ENCODE results near the gene CR1L.
"Not testable (repeated sequence)": the region's sequence is repeated elsewhere in the genome, so short reads cannot be mapped to it uniquely, and the experiment has no call there.

DNA sequence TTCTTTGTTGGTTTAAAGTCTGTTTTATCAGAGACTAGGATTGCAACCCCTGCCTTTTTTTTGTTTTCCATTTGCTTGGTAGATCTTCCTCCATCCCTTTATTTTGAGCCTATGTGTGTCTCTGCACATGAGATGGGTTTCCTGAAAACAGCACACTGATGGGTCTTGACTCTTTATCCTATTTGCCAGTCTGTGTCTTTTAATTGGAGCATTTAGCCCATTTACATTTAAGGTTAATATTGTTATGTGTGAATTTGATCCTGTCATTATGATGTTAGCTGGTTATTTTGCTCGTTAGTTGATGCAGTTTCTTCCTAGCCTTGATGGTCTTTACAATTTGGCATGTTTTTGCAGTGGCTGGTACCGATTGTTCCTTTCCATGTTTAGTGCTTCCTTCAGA is 16.5 kb downstream of the CR1L start:
- TF ChIP-seq, protein P1, sequence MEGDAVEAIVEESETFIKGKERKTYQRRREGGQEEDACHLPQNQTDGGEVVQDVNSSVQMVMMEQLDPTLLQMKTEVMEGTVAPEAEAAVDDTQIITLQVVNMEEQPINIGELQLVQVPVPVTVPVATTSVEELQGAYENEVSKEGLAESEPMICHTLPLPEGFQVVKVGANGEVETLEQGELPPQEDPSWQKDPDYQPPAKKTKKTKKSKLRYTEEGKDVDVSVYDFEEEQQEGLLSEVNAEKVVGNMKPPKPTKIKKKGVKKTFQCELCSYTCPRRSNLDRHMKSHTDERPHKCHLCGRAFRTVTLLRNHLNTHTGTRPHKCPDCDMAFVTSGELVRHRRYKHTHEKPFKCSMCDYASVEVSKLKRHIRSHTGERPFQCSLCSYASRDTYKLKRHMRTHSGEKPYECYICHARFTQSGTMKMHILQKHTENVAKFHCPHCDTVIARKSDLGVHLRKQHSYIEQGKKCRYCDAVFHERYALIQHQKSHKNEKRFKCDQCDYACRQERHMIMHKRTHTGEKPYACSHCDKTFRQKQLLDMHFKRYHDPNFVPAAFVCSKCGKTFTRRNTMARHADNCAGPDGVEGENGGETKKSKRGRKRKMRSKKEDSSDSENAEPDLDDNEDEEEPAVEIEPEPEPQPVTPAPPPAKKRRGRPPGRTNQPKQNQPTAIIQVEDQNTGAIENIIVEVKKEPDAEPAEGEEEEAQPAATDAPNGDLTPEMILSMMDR (IDR thresholded peaks at IDR 0.05): not testable (repeated sequence)
- TF ChIP-seq, protein P2, sequence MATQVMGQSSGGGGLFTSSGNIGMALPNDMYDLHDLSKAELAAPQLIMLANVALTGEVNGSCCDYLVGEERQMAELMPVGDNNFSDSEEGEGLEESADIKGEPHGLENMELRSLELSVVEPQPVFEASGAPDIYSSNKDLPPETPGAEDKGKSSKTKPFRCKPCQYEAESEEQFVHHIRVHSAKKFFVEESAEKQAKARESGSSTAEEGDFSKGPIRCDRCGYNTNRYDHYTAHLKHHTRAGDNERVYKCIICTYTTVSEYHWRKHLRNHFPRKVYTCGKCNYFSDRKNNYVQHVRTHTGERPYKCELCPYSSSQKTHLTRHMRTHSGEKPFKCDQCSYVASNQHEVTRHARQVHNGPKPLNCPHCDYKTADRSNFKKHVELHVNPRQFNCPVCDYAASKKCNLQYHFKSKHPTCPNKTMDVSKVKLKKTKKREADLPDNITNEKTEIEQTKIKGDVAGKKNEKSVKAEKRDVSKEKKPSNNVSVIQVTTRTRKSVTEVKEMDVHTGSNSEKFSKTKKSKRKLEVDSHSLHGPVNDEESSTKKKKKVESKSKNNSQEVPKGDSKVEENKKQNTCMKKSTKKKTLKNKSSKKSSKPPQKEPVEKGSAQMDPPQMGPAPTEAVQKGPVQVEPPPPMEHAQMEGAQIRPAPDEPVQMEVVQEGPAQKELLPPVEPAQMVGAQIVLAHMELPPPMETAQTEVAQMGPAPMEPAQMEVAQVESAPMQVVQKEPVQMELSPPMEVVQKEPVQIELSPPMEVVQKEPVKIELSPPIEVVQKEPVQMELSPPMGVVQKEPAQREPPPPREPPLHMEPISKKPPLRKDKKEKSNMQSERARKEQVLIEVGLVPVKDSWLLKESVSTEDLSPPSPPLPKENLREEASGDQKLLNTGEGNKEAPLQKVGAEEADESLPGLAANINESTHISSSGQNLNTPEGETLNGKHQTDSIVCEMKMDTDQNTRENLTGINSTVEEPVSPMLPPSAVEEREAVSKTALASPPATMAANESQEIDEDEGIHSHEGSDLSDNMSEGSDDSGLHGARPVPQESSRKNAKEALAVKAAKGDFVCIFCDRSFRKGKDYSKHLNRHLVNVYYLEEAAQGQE (IDR thresholded peaks at IDR 0.05; ENCODE audit: insufficient read depth in 1 of 2, low read depth in 2 of 2, low read length in 1 of 2): not testable (repeated sequence)
